Chondrocyte (in vitro differentiated cells): ENCODE results near the gene SND1. TPM values are rescaled to one million over a fixed set of nuclear protein-coding genes. Genes with fewer than 3 reads are reported as not detected.

ENCODE experiments used
- DNase-seq: peaks from one replicate; pipeline ENCODE4 v3.0.0; 2021; ENCODE audit warnings: mixed read lengths, low spot score
- H3K27ac Mint-ChIP-seq: one replicate; pipeline ENCODE4 v1.8.0; 2021; ENCODE audit warnings: mild to moderate bottlenecking, moderate library complexity, mixed read lengths; ENCODE audit not compliant: unreplicated experiment
- H3K27me3 Mint-ChIP-seq: 2 replicates; pipeline ENCODE4 v1.8.0; 2021; ENCODE audit warnings: low read depth, mixed read lengths
- H3K36me3 Mint-ChIP-seq: 2 replicates; pipeline ENCODE4 v1.8.0; 2021; ENCODE audit warnings: low read depth, mixed read lengths
- H3K4me1 Mint-ChIP-seq: 2 replicates; pipeline ENCODE4 v1.8.0; 2021; ENCODE audit warnings: low read depth, mild to moderate bottlenecking, mixed read lengths
- H3K4me3 Mint-ChIP-seq: one replicate; pipeline ENCODE4 v1.8.0; 2021; ENCODE audit warnings: mild to moderate bottlenecking, moderate library complexity, mixed read lengths; ENCODE audit not compliant: unreplicated experiment
- H3K9me3 Mint-ChIP-seq: 2 replicates; pipeline ENCODE4 v1.8.0; 2021; ENCODE audit warnings: low read depth, mixed read lengths
- CTCF ChIP-seq: fragments of 200-600 bp; sonication (generic); IDR thresholded peaks from 2 replicates; pipeline ENCODE4 v1.5.0; 2021; ENCODE audit warnings: antibody characterized with exemption, mild to moderate bottlenecking, moderate library complexity
- total RNA-seq: library from RNA; stranded (reverse); gene quantifications from 3 replicates; pipeline ENCODE4 v1.2.1, GENCODE V29; 2021

Gene SND1
- total RNA-seq, 1 donor from 2014 or later = 229 TPM

- H3K4me1 Mint-ChIP-seq = peaks cover 28% of the 10 kb centered on the region
- H3K4me3 Mint-ChIP-seq = no peak overlapping the region
- no peaks in the 10 kb centered on the region for H3K9me3 Mint-ChIP-seq
- no peak overlapping the region for H3K27ac Mint-ChIP-seq
- peaks cover 3% of the 10 kb centered on the region for H3K36me3 Mint-ChIP-seq
- H3K27me3 Mint-ChIP-seq = no peaks in the 10 kb centered on the region
- no peak for TF ChIP-seq CTCF
- DNase-seq = no peak
Observed at GRCh38 chr7:127765150-127765549, 113.2 kb downstream of the SND1 start.

GRCh38 chr7:127766831-127767459, 115.0 kb downstream of the SND1 start:
- H3K4me3 Mint-ChIP-seq = no peak overlapping the region
- no peaks in the 10 kb centered on the region for H3K9me3 Mint-ChIP-seq
- DNase-seq = no peak
- H3K4me1 Mint-ChIP-seq = peaks cover 45% of the 10 kb centered on the region
- H3K27ac Mint-ChIP-seq = no peak overlapping the region
- H3K36me3 Mint-ChIP-seq = peaks cover 3% of the 10 kb centered on the region
- no peak for TF ChIP-seq CTCF
- H3K27me3 Mint-ChIP-seq = no peaks in the 10 kb centered on the region

GRCh38 chr7:127768241-127768640, 116.2 kb downstream of the SND1 start:
- no peak for TF ChIP-seq CTCF
- H3K36me3 Mint-ChIP-seq = peaks cover 3% of the 10 kb centered on the region
- H3K27me3 Mint-ChIP-seq = no peaks in the 10 kb centered on the region
- no peaks in the 10 kb centered on the region for H3K9me3 Mint-ChIP-seq
- H3K4me1 Mint-ChIP-seq = peaks cover 45% of the 10 kb centered on the region
- no peak for DNase-seq
- H3K4me3 Mint-ChIP-seq = no peak overlapping the region
- no peak overlapping the region for H3K27ac Mint-ChIP-seq

GRCh38 chr7:127769137-127769536, 117.1 kb downstream of the SND1 start:
- DNase-seq = no peak
- no peak overlapping the region for H3K27ac Mint-ChIP-seq
- no peaks in the 10 kb centered on the region for H3K27me3 Mint-ChIP-seq
- H3K4me3 Mint-ChIP-seq = no peak overlapping the region
- H3K9me3 Mint-ChIP-seq = no peaks in the 10 kb centered on the region
- H3K36me3 Mint-ChIP-seq = peaks cover 3% of the 10 kb centered on the region
- peaks cover 45% of the 10 kb centered on the region for H3K4me1 Mint-ChIP-seq
- no peak for TF ChIP-seq CTCF

- peaks cover 45% of the 10 kb centered on the region for H3K4me1 Mint-ChIP-seq
- H3K4me3 Mint-ChIP-seq = no peak overlapping the region
- peak overlapping the region; percentile 13 for H3K27ac Mint-ChIP-seq
- H3K9me3 Mint-ChIP-seq = no peaks in the 10 kb centered on the region
- DNase-seq = no peak
- peaks cover 3% of the 10 kb centered on the region for H3K36me3 Mint-ChIP-seq
- no peaks in the 10 kb centered on the region for H3K27me3 Mint-ChIP-seq
- TF ChIP-seq CTCF = peak; percentile 22
Observed at GRCh38 chr7:127769696-127770400, 117.9 kb downstream of the SND1 start.
